CD4-positive, alpha-beta T cell treated with Interleukin-1 beta for 1 hour (primary cell): ENCODE results near the gene CNST.

Source experiments
- DNase-seq, 2 donors: peaks; one replicate each; pipeline ENCODE4 v3.0.0-alpha.2; 2020 to 2022

The CNST gene

GRCh38 chr1:246566128-246566812, at the start of gene CNST, which contains the start of gene TFB2M:
Gene CNST, plus strand, starts transcription at chr1:246566456. Its CDS starts 25,107 bp downstream, at chr1:246591563.
Gene TFB2M, minus strand, starts transcription at chr1:246566261. Its CDS starts 123 bp downstream, at chr1:246566138.
- DNase-seq, result peak; percentile 93 to 96

- no peak for DNase-seq
Measured at GRCh38 chr1:246517391-246517790, 48.9 kb upstream of the CNST start.

GRCh38 chr1:246518456-246519205, 47.6 kb upstream of the CNST start:
- DNase-seq, result no peak

- DNase-seq, result no peak
Measured at GRCh38 chr1:246519514-246519913, 46.7 kb upstream of the CNST start.

- no peak for DNase-seq
Measured at GRCh38 chr1:246526380-246526779, 39.9 kb upstream of the CNST start.

- no peak for DNase-seq
Measured at GRCh38 chr1:246526915-246527314, 39.3 kb upstream of the CNST start.

- DNase-seq, result no peak
Measured at GRCh38 chr1:246527402-246528088, 38.7 kb upstream of the CNST start.

- no peak for DNase-seq
Measured at GRCh38 chr1:246528933-246529731, 37.1 kb upstream of the CNST start.

GRCh38 chr1:246530482-246530881, 35.8 kb upstream of the CNST start:
- no peak for DNase-seq

GRCh38 chr1:246532519-246532918, 33.7 kb upstream of the CNST start:
- no peak for DNase-seq

- no peak for DNase-seq
Measured at GRCh38 chr1:246533371-246533905, 32.8 kb upstream of the CNST start.

GRCh38 chr1:246534114-246534513, 32.1 kb upstream of the CNST start:
- DNase-seq, result no peak

GRCh38 chr1:246537441-246537840, 28.8 kb upstream of the CNST start:
- DNase-seq, result no peak

- DNase-seq, result no peak
Measured at GRCh38 chr1:246537887-246538286, 28.4 kb upstream of the CNST start.

GRCh38 chr1:246540738-246541491, 25.3 kb upstream of the CNST start:
- no peak for DNase-seq

GRCh38 chr1:246544001-246544400, 22.3 kb upstream of the CNST start:
- DNase-seq, result no peak

GRCh38 chr1:246549665-246550064, 16.6 kb upstream of the CNST start:
- no peak for DNase-seq

- DNase-seq, result no peak
Measured at GRCh38 chr1:246550402-246550801, 15.9 kb upstream of the CNST start.

GRCh38 chr1:246552110-246552509, 14.1 kb upstream of the CNST start:
- no peak for DNase-seq

GRCh38 chr1:246554201-246554600, 12.1 kb upstream of the CNST start:
- no peak for DNase-seq

- DNase-seq, result no peak
Measured at GRCh38 chr1:246558041-246558440, 8.2 kb upstream of the CNST start.

GRCh38 chr1:246559310-246559709, 6.9 kb upstream of the CNST start:
- DNase-seq, result no peak
